Stimulated activated naive CD4-positive, alpha-beta T cell treated with Interleukin-2 at 50 U/mL for 16 hours (primary cell): ENCODE measurements around the gene RAB3GAP1.
"Not testable (repeated sequence)": the region's sequence is repeated elsewhere in the genome, so short reads cannot be mapped to it uniquely, and the experiment has no call there.

Source experiments
- DNase-seq: peaks from one replicate; lab custom pipeline; 2025; lab: John Stamatoyannopoulos, UW

Gene RAB3GAP1

GRCh38 chr2:135055182-135055786, 3.2 kb downstream of the RAB3GAP1 start:
- no peak for DNase-seq

DNA sequence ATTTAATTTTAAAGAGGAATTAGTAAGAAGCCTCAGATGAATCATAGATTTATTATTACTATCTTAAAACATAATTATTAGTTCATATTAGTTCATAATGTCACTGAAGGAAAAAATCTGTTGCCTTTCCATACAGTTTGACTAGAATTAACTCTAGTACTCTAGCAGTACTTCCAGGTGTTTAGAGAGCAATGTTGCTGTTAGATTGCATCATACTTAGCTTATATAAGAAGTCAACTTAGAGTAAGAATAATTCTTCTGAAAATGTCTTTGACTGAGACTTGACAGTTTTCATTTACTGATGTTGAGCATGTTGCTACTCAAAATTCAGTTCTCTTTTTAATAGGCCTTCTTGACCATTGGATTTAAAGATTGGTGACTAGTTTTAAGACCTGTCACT, 4.7 kb downstream of the RAB3GAP1 start:
- no peak for DNase-seq

DNA sequence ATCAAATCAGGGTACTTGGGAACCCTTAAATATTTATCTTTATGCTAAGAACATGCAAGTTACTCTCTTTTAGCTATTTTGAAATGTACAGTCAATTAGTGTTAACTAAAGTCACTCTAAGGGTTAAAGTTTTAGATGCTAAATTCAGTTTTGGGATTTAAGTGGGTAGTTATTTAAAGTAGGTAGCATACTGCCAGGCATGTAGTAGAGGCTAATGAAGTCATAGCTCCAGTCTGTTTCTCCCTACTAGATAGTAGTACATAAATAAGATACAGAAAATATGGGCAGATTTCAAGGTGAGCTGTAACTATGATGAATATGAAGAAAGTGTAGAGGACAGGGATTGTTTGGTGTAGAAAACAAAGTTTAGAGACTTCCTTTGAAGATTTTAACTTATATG, 7.5 kb downstream of the RAB3GAP1 start:
- no peak for DNase-seq

- DNase-seq: no peak
Observed at GRCh38 chr2:135063210-135063609, 11.1 kb downstream of the RAB3GAP1 start.

DNA sequence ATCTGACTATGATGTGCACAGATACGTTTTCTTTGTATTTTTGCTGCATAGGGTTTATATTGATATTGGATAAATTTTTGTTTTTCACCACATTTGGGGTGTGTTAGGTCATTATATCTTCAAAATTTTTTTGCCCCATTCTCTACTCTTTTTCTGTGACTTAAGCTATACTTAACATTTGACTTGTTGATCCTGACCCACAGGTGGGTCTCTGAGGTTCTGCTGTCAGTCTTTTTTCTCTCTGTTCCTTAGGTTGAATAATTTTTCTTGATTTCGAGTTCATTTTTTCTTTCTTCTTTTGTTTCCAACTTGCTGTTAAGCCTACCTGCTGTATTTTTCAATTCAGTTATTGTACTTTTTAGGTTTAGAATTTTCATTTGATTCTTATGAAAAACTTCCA, 12.1 kb downstream of the RAB3GAP1 start:
- no peak for DNase-seq

DNA sequence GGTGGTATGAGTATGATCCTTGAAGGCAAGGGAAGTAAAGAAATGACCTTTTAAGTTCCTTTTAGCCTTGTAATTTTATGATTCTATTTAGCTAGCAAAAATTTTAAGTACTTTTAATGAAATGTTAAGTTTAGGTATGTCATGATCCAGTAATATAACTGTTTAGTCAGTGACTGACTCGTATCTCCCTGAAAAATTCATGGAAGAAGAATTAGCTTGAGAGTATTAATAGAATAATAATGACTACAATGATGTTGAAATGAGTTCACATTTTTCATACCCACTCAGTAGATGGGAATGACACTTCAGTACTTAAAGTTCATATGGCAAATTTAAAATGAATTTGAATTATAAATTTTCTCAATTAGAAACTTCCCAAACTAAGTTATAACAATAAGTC, 14.6 kb downstream of the RAB3GAP1 start:
- no peak for DNase-seq

- DNase-seq: no peak
Observed at GRCh38 chr2:135072125-135072997, 20.3 kb downstream of the RAB3GAP1 start.

- no peak for DNase-seq
Observed at GRCh38 chr2:135074216-135074615, 22.1 kb downstream of the RAB3GAP1 start.

DNA sequence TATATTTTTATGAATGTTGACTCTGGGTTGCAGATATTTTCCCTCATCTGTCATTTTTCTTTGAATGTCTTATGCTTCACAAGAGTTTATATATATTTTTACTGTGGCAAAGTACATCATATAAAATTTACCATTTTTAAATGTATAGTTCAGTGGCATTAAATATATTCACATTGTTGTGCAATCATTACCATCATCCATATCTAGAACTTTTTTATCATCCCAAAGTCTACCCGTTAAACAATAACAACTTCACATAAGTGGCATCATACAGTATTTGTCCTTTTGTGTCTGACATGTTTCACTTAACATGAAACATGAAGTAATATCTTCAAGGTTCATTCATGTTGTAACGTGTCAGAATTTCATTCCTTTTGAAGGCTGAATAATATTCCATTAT, 24.5 kb downstream of the RAB3GAP1 start:
- DNase-seq: no peak

- no peak for DNase-seq
Observed at GRCh38 chr2:135078417-135078816, 26.3 kb downstream of the RAB3GAP1 start.

DNA sequence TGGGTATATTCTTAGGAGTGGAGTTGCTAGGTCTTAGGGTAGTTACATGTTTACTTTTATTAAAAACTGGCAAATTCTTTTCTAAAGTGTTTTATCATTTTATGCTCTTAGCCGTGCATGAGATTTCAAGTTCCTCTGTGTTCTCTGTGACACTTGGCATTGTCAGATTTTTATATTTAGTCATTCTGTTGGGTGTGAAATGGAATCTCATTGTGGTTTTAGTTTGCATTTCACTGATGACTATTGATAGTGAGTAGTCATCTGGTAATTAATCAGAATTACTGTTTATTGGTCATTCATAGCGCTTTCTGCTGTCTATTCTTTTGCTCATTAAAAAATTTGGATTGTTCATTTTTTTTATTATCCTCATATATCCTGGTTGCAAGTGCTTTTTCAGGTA, 34.1 kb downstream of the RAB3GAP1 start:
- DNase-seq: no peak

- not testable (repeated sequence) for DNase-seq
Observed at GRCh38 chr2:135089597-135089996, 37.5 kb downstream of the RAB3GAP1 start.

GRCh38 chr2:135091681-135092080, 39.6 kb downstream of the RAB3GAP1 start:
- DNase-seq: no peak

- no peak for DNase-seq
Observed at GRCh38 chr2:135093193-135093592, 41.1 kb downstream of the RAB3GAP1 start.

GRCh38 chr2:135093670-135094330, 41.7 kb downstream of the RAB3GAP1 start:
- DNase-seq: no peak

- DNase-seq: no peak
Observed at GRCh38 chr2:135094508-135094907, 42.4 kb downstream of the RAB3GAP1 start.

DNA sequence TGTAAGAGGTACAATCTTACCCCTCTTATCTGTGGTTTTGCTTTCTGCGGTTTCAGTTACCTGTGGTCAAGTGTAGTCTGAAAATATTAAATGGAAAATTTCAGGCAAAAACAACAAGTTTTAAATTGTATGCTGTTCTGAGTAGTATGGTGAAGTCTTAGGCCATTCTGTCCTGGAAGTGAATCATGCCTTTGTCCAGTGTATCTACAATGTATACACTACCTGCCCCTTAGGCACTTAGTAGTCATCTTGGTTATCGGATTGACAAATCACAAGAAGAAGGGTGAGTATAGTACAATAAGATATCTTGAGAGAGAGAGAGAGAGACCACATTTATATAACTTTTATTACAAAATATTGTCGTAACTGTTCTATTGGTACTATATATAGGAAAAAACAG, 43.5 kb downstream of the RAB3GAP1 start:
- DNase-seq: no peak

- no peak for DNase-seq
Observed at GRCh38 chr2:135096665-135097446, 44.8 kb downstream of the RAB3GAP1 start.

- DNase-seq: no peak
Observed at GRCh38 chr2:135097532-135098231, 45.6 kb downstream of the RAB3GAP1 start.

- no peak for DNase-seq
Observed at GRCh38 chr2:135099802-135100483, 47.9 kb downstream of the RAB3GAP1 start.

- DNase-seq: no peak
Observed at GRCh38 chr2:135103843-135104242, 51.8 kb downstream of the RAB3GAP1 start.
